Measurements from ENCODE around the gene TSHZ1. TPM values are rescaled to one million over a fixed set of nuclear protein-coding genes. Genes with fewer than 3 reads are reported as not detected.

The TSHZ1 gene
- 1.7 TPM for polyA plus RNA-seq (2013, experiment 1 of 2)
- 3.4 TPM for polyA plus RNA-seq (2013, experiment 2 of 2)

GRCh38 chr18:75210274-75211001, at the start of gene TSHZ1:
Gene TSHZ1, plus strand, starts transcription at chr18:75210797. Its CDS starts 1,080 bp downstream, at chr18:75211877.
- H3K4me1 ChIP-seq (ENCODE audit: insufficient read depth, low read length): peaks cover 32% of the 10 kb centered on the region
- H3K9me3 ChIP-seq (ENCODE audit: insufficient read depth, low read depth, low read length): no peaks in the 10 kb centered on the region
- H3K27ac ChIP-seq (ENCODE audit: low read depth, low read length): peak within 1 kb of the TSS; percentile 64; the same call in 1 of the 2 replicates
- H3K27me3 ChIP-seq (ENCODE audit: insufficient read depth, low read length): peaks cover 86% of the 10 kb centered on the region
- H3K9ac ChIP-seq (ENCODE audit: low read depth, low read length): peak within 1 kb of the TSS; percentile 36; the same call in 1 of the 2 replicates
- H3K36me3 ChIP-seq (ENCODE audit: insufficient read depth, low read length): no peaks in the 10 kb centered on the region
- peak within 1 kb of the TSS; percentile 74 for H3K4me3 ChIP-seq (ENCODE audit: low read length)
- WGBS: 2% methylated on average over 10 of the region's 15 CpGs

- no peaks in the 10 kb centered on the region for H3K36me3 ChIP-seq (ENCODE audit: insufficient read depth, low read length)
- no peaks in the 10 kb centered on the region for H3K27me3 ChIP-seq (ENCODE audit: insufficient read depth, low read length)
- WGBS: 92% methylated on average over 14 of the region's 14 CpGs
- H3K4me1 ChIP-seq (ENCODE audit: insufficient read depth, low read length): no peaks in the 10 kb centered on the region
- H3K4me3 ChIP-seq (ENCODE audit: low read length): no peak overlapping the region
- no peak overlapping the region for H3K27ac ChIP-seq (ENCODE audit: low read depth, low read length)
- H3K9ac ChIP-seq (ENCODE audit: low read depth, low read length): no peak overlapping the region
- no peaks in the 10 kb centered on the region for H3K9me3 ChIP-seq (ENCODE audit: insufficient read depth, low read depth, low read length)
These were observed 49.2 kb upstream of the TSHZ1 start for GRCh38 chr18:75161256-75162028.

GRCh38 chr18:75162467-75162866, 48.1 kb upstream of the TSHZ1 start:
- H3K4me1 ChIP-seq (ENCODE audit: insufficient read depth, low read length): no peaks in the 10 kb centered on the region
- no peaks in the 10 kb centered on the region for H3K36me3 ChIP-seq (ENCODE audit: insufficient read depth, low read length)
- no peaks in the 10 kb centered on the region for H3K9me3 ChIP-seq (ENCODE audit: insufficient read depth, low read depth, low read length)
- no peak overlapping the region for H3K9ac ChIP-seq (ENCODE audit: low read depth, low read length)
- WGBS: 96% methylated on average over 2 of the region's 3 CpGs
- H3K4me3 ChIP-seq (ENCODE audit: low read length): no peak overlapping the region
- H3K27ac ChIP-seq (ENCODE audit: low read depth, low read length): no peak overlapping the region
- H3K27me3 ChIP-seq (ENCODE audit: insufficient read depth, low read length): no peaks in the 10 kb centered on the region

- Histone ChIP-seq H3K4me1 (ENCODE audit: insufficient read depth, low read length) (no peaks in the 10 kb centered on the region), H3K27ac (ENCODE audit: low read depth, low read length) (no peak overlapping the region)
These were observed 47.6 kb upstream of the TSHZ1 start for GRCh38 chr18:75162978-75163377.

GRCh38 chr18:75163736-75164135, 46.9 kb upstream of the TSHZ1 start:
- Histone ChIP-seq H3K4me3 (ENCODE audit: low read length) (no peak overlapping the region), H3K9ac (ENCODE audit: low read depth, low read length) (no peak overlapping the region), H3K36me3 (ENCODE audit: insufficient read depth, low read length) (no peaks in the 10 kb centered on the region), H3K27ac (ENCODE audit: low read depth, low read length) (no peak overlapping the region), H3K4me1 (ENCODE audit: insufficient read depth, low read length) (no peaks in the 10 kb centered on the region), H3K9me3 (ENCODE audit: insufficient read depth, low read depth, low read length) (no peaks in the 10 kb centered on the region), H3K27me3 (ENCODE audit: insufficient read depth, low read length) (no peaks in the 10 kb centered on the region)
- WGBS: 95% methylated on average over 4 of the region's 4 CpGs

More at GRCh38 chr18:75162978-75163377, 47.6 kb upstream of the TSHZ1 start:
- WGBS: 97% methylated on average over 4 of the region's 4 CpGs
- Histone ChIP-seq H3K27me3 (ENCODE audit: insufficient read depth, low read length) (no peaks in the 10 kb centered on the region), H3K4me3 (ENCODE audit: low read length) (no peak overlapping the region), H3K9ac (ENCODE audit: low read depth, low read length) (no peak overlapping the region), H3K9me3 (ENCODE audit: insufficient read depth, low read depth, low read length) (no peaks in the 10 kb centered on the region), H3K36me3 (ENCODE audit: insufficient read depth, low read length) (no peaks in the 10 kb centered on the region)

- WGBS: 86% methylated on average over 3 of the region's 3 CpGs
- Histone ChIP-seq H3K27ac (ENCODE audit: low read depth, low read length) (no peak overlapping the region), H3K9me3 (ENCODE audit: insufficient read depth, low read depth, low read length) (no peaks in the 10 kb centered on the region), H3K4me1 (ENCODE audit: insufficient read depth, low read length) (no peaks in the 10 kb centered on the region), H3K36me3 (ENCODE audit: insufficient read depth, low read length) (no peaks in the 10 kb centered on the region), H3K9ac (ENCODE audit: low read depth, low read length) (no peak overlapping the region), H3K4me3 (ENCODE audit: low read length) (no peak overlapping the region), H3K27me3 (ENCODE audit: insufficient read depth, low read length) (no peaks in the 10 kb centered on the region)
These were observed 46.1 kb upstream of the TSHZ1 start for GRCh38 chr18:75164479-75164878.

- 94% methylated on average over 8 of the region's 8 CpGs for WGBS
- Histone ChIP-seq H3K27me3 (ENCODE audit: insufficient read depth, low read length) (no peaks in the 10 kb centered on the region), H3K9me3 (ENCODE audit: insufficient read depth, low read depth, low read length) (no peaks in the 10 kb centered on the region), H3K27ac (ENCODE audit: low read depth, low read length) (no peak overlapping the region), H3K36me3 (ENCODE audit: insufficient read depth, low read length) (no peaks in the 10 kb centered on the region), H3K4me3 (ENCODE audit: low read length) (no peak overlapping the region), H3K9ac (ENCODE audit: low read depth, low read length) (no peak overlapping the region), H3K4me1 (ENCODE audit: insufficient read depth, low read length) (no peaks in the 10 kb centered on the region)
These were observed 44.7 kb upstream of the TSHZ1 start for GRCh38 chr18:75165926-75166325.

- Histone ChIP-seq H3K27ac (ENCODE audit: low read depth, low read length) (no peak overlapping the region), H3K9ac (ENCODE audit: low read depth, low read length) (no peak overlapping the region), H3K4me1 (ENCODE audit: insufficient read depth, low read length) (no peaks in the 10 kb centered on the region), H3K36me3 (ENCODE audit: insufficient read depth, low read length) (no peaks in the 10 kb centered on the region), H3K9me3 (ENCODE audit: insufficient read depth, low read depth, low read length) (no peaks in the 10 kb centered on the region), H3K4me3 (ENCODE audit: low read length) (no peak overlapping the region), H3K27me3 (ENCODE audit: insufficient read depth, low read length) (no peaks in the 10 kb centered on the region)
- 95% methylated on average over 10 of the region's 10 CpGs for WGBS
These were observed 43.5 kb upstream of the TSHZ1 start for GRCh38 chr18:75167137-75167536.

GRCh38 chr18:75167759-75168618, 42.6 kb upstream of the TSHZ1 start:
- H3K36me3 ChIP-seq (ENCODE audit: insufficient read depth, low read length): no peaks in the 10 kb centered on the region
- 93% methylated on average over 31 of the region's 33 CpGs for WGBS
- H3K9ac ChIP-seq (ENCODE audit: low read depth, low read length): no peak overlapping the region
- H3K4me1 ChIP-seq (ENCODE audit: insufficient read depth, low read length): peaks cover 3% of the 10 kb centered on the region; the same call in 1 of the 2 replicates
- H3K27ac ChIP-seq (ENCODE audit: low read depth, low read length): no peak overlapping the region
- H3K4me3 ChIP-seq (ENCODE audit: low read length): no peak overlapping the region
- H3K27me3 ChIP-seq (ENCODE audit: insufficient read depth, low read length): no peaks in the 10 kb centered on the region
- H3K9me3 ChIP-seq (ENCODE audit: insufficient read depth, low read depth, low read length): no peaks in the 10 kb centered on the region

GRCh38 chr18:75168619-75169018, 42.0 kb upstream of the TSHZ1 start:
- Histone ChIP-seq H3K4me3 (ENCODE audit: low read length) (no peak overlapping the region), H3K27me3 (ENCODE audit: insufficient read depth, low read length) (no peaks in the 10 kb centered on the region), H3K9me3 (ENCODE audit: insufficient read depth, low read depth, low read length) (no peaks in the 10 kb centered on the region), H3K4me1 (ENCODE audit: insufficient read depth, low read length) (peaks cover 7% of the 10 kb centered on the region), H3K27ac (ENCODE audit: low read depth, low read length) (no peak overlapping the region), H3K36me3 (ENCODE audit: insufficient read depth, low read length) (no peaks in the 10 kb centered on the region), H3K9ac (ENCODE audit: low read depth, low read length) (no peak overlapping the region)
- WGBS: 95% methylated on average over 7 of the region's 7 CpGs

All from HUES64 (cell line).